GM21723 (cell line): Measurements from ENCODE around the gene DNASE2B.

ENCODE experiments used
- ATAC-seq: cut with Tn5 transposase; IDR thresholded peaks from one replicate; pipeline ENCODE4 v1.9.1; 2021; ENCODE audit warnings: mild to moderate bottlenecking, moderate library complexity; ENCODE audit not compliant: unreplicated experiment

The DNASE2B gene

GRCh38 chr1:84398175-84399155 lies at the start of gene DNASE2B:
Gene DNASE2B, plus strand, starts transcription at chr1:84398484. Its CDS starts 81 bp downstream, at chr1:84398565.
- no peak for ATAC-seq

GRCh38 chr1:84348759-84349158 lies 49.5 kb upstream of the DNASE2B start:
- ATAC-seq, result no peak

GRCh38 chr1:84350104-84350503 lies 48.2 kb upstream of the DNASE2B start:
- no peak for ATAC-seq

- no peak for ATAC-seq
These were observed 47.7 kb upstream of the DNASE2B start for GRCh38 chr1:84350550-84350949.

GRCh38 chr1:84352298-84353106 lies 45.8 kb upstream of the DNASE2B start:
- no peak for ATAC-seq

- ATAC-seq, result no peak
These were observed 44.6 kb upstream of the DNASE2B start for GRCh38 chr1:84353695-84354094.

GRCh38 chr1:84355556-84355955 lies 42.7 kb upstream of the DNASE2B start:
- no peak for ATAC-seq

- no peak for ATAC-seq
These were observed 41.4 kb upstream of the DNASE2B start for GRCh38 chr1:84356881-84357280.

GRCh38 chr1:84358695-84359094 lies 39.6 kb upstream of the DNASE2B start:
- ATAC-seq, result no peak

GRCh38 chr1:84360316-84360715 lies 38.0 kb upstream of the DNASE2B start:
- no peak for ATAC-seq

GRCh38 chr1:84361796-84362195 lies 36.5 kb upstream of the DNASE2B start:
- no peak for ATAC-seq

- no peak for ATAC-seq
These were observed 35.3 kb upstream of the DNASE2B start for GRCh38 chr1:84363019-84363418.

GRCh38 chr1:84363622-84364021 lies 34.7 kb upstream of the DNASE2B start:
- no peak for ATAC-seq

GRCh38 chr1:84365225-84366221 lies 32.8 kb upstream of the DNASE2B start:
- ATAC-seq, result no peak

- ATAC-seq, result no peak
These were observed 31.5 kb upstream of the DNASE2B start for GRCh38 chr1:84366786-84367185.

GRCh38 chr1:84367219-84367618 lies 31.1 kb upstream of the DNASE2B start:
- ATAC-seq, result no peak

GRCh38 chr1:84368441-84368840 lies 29.8 kb upstream of the DNASE2B start:
- no peak for ATAC-seq

GRCh38 chr1:84370266-84370665 lies 28.0 kb upstream of the DNASE2B start:
- ATAC-seq, result no peak

GRCh38 chr1:84370831-84371394 lies 27.4 kb upstream of the DNASE2B start:
- ATAC-seq, result no peak
